GM21423 (cell line): ENCODE results near the gene ANXA3.
"Not testable (repeated sequence)": the region's sequence is repeated elsewhere in the genome, so short reads cannot be mapped to it uniquely, and the experiment has no call there.

Source experiments
- ATAC-seq: cut with Tn5 transposase; IDR thresholded peaks from one replicate; pipeline ENCODE4 v1.9.1; 2021; ENCODE audit warnings: mild to moderate bottlenecking, moderate library complexity; ENCODE audit not compliant: unreplicated experiment

The ANXA3 gene

GRCh38 chr4:78542373-78542772 is 9.2 kb upstream of the ANXA3 start:
- ATAC-seq, result no peak

GRCh38 chr4:78543424-78544125 is 8.0 kb upstream of the ANXA3 start:
- no peak for ATAC-seq

DNA sequence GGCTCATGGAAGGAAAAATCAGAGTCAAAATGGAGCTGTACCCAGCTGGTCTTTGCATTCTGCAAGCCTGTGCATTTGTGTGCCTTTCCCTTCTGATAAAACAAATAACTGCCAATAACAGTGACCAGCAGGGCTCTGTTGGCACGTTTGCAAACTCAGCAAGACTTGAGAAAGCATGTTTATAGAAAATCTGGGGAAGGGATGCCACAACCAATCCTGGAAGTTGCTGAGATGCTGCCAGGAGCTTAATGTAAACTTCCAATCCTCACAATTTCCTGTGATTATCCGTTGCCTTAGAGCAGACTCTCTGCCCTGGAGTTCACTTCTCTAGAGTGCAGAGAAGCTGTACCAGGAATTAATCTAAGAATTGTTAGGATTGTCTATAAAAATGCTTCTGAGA is 6.9 kb upstream of the ANXA3 start:
- no peak for ATAC-seq

- ATAC-seq, result no peak
Measured at GRCh38 chr4:78545275-78546246, 6.0 kb upstream of the ANXA3 start.

DNA sequence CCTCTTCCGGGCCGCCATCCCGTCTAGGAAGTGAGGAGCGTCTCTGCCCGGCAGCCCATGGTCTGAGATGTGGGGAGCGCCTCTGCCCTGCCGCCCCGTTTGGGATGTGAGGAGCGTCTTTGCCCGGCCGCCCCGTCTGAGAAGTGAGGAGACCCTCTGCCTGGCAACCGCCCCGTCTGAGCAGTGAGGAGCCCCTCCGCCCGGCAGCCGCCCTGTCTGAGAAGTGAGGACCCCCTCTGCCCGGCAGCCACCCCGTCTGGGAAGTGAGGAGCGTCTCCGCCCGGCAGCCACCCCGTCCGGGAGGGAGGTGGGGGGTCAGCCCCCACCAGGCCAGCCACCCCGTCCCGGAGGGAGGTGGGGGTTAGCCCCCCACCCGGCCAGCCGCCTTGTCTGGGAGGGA is 3.7 kb upstream of the ANXA3 start:
- not testable (repeated sequence) for ATAC-seq

GRCh38 chr4:78548889-78549288 is 2.7 kb upstream of the ANXA3 start:
- ATAC-seq, result not testable (repeated sequence)

- no peak for ATAC-seq
Measured at GRCh38 chr4:78552389-78553042, 946 bp downstream of the ANXA3 start.

DNA sequence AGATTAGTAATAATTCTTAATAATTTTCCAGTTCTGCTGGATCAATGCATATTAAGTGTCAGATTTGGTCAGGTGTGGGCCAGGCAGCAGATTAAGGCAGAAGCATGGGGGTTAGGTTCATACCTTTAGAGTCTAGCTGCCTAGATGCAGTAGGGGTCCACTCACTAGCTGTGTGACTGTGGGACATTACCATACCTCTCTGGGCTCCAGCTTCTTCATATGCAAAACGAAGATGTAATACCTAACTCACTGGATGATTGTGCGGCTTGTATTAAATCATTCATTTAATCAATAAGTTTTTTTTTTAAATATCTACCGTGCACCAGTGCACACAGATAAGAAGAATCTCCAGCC is 1.4 kb downstream of the ANXA3 start:
- no peak for ATAC-seq

DNA sequence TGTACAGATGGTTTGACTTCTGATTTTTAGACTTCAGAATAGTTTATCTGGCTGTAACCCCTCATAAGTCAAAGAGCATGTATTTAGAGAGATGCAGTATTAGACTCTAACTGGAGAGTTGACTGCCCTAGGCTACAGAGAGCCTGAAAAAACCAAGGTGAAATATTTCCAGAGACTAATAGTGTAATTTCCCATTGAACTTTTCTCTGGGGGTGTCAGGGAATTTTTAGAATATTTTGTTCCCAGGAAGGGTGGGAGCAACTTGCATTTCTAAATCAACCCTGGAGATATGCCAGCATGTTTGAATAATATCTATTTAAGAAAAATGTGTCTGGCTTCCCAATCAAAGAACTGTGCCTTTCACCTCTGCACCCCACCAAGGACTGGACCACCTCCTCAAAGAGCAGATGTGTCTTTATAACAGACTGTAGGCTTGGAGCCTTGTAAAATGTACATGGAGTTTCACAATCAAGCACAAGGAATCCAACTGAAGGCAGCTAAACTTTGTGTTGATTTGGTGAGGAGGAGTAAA is 2.0 kb downstream of the ANXA3 start:
- ATAC-seq, result no peak

DNA sequence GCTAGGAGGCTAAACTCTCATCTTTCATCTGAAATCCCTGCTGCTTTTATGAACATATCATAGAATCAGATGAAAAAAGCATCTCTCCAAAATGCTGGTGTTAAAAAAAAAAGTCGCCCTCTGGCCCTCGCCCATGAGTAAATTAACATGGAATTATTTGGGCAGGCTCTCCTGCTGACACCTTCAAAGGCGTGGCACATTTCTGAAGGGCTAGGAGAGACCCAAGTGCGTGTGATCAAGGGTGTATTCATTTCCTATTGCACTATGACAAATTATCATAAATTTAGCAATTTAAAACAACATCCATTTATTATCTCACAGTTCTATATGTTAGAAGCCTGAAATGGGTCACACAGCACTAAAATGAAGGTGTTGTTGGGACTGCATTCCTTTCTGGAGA is 5.1 kb downstream of the ANXA3 start:
- no peak for ATAC-seq

DNA sequence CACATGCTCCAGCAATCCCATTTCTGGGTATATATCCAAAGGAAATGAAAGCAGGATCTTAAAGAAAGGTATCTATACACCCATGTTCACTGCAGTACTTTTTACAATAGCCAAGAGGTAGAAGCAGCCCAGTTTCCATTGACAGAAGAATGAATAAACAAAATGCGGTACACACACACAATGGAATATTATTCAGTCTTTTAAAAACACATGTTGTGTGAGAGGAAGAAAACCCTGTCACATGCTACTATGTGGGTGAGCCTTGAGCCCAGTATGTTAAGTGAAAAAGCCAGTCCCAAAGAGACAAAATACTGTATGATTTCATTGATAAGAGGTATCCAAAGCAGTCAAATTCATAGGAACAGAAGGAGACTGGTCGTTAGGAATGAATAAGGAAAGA is 6.3 kb downstream of the ANXA3 start:
- ATAC-seq, result no peak

DNA sequence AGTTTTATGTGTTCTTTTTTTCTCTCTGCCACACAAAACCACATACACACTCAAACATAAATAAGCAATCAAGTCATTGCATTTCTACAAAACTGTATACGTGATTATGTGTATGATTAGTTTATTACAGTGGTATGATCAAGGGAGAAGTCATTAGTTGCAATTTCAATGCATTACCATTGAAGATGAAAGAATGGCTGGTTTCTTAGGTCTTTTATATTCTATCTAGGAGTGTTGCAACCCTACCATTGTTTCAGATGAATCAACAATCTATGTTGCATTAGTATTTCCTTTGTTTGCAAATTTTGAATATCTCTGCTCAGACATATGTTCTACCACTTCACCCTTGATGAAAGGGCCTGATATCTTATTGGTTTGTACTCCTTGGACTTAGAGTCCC is 6.8 kb downstream of the ANXA3 start:
- ATAC-seq, result no peak

DNA sequence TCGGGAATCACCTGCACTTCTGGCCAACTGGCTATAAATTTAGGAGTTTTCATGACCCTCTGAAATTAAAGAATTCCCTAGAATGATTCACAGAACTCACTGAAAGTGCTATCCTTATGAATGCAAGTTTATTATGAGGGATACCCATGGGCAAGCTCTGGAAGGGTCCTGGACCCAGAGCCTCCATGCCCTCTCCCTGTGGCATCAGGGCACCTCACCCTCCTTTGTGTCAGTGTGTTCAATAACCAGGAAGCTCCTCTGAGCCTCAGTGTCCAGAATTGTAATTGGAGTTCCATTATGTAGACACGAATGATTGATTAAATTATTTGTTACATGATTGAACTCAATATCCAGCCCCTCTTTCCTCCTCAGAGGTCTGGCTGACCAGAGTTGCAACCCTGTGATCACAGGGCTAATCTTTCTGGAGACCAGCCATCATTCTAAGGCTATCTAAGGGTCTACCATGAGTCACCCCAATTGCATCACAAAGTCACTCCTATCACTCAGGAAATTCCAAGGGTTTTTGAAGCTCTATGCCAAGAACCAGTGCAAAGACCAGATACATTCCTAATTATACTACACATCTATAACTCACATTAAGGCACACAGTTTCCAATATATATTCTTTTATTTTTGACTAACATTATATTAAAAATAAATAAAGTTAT is 8.9 kb downstream of the ANXA3 start:
- ATAC-seq, result no peak

- ATAC-seq, result no peak
Measured at GRCh38 chr4:78561677-78562076, 10.1 kb downstream of the ANXA3 start.

DNA sequence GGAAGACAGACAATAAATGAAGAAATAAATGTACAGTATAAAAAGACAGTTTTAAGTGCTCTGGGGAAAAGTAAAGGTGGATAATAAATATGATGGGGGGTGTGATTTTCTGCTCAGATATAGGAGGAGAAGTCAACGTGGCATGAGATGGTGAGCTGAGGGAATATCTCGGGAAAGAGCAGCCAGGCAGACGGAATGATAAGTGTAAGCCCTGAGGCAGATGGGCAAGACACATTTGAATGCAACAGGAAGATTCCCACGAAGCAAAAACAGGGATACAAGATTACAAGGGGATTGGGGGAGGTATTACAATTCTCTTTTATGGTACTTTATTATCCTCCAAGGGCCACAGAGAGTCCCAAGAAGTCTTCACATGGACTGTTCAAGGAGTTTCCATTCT is 11.1 kb downstream of the ANXA3 start:
- no peak for ATAC-seq

GRCh38 chr4:78565971-78566372 is 14.4 kb downstream of the ANXA3 start:
- no peak for ATAC-seq

DNA sequence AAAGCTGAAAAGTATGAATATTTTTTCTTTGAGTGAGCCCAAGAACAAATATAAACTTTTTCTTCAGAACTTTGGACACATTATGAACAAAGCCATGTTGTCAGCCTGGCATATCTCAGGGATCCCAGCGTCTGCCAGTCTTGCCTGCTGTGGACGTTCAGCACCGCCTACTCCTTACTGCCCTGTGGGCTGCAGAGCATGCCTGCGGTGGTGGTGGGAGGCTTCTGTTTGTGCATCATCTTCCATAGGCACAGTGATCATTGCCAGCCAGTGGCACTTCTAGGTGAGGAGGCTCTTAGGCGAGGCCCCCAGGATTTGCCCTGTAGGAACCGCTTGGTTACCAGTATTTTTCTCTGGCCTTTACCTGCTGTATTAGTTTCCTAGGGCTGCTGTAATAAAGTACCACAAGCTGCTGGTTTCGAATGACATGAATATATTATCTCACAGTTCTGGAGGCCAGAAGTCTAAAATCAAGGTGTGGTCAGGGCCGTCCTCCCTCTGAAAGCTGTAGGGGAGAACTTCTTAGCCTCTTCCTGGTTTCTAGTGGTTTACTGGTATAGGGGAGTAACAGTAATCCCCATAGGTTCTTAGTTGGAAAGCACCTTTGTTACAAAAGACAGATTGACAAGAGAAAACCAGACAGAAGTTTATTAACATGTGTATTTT is 15.4 kb downstream of the ANXA3 start:
- peak; percentile 81 for ATAC-seq

GRCh38 chr4:78567500-78568060 is 16.0 kb downstream of the ANXA3 start:
- ATAC-seq, result no peak

DNA sequence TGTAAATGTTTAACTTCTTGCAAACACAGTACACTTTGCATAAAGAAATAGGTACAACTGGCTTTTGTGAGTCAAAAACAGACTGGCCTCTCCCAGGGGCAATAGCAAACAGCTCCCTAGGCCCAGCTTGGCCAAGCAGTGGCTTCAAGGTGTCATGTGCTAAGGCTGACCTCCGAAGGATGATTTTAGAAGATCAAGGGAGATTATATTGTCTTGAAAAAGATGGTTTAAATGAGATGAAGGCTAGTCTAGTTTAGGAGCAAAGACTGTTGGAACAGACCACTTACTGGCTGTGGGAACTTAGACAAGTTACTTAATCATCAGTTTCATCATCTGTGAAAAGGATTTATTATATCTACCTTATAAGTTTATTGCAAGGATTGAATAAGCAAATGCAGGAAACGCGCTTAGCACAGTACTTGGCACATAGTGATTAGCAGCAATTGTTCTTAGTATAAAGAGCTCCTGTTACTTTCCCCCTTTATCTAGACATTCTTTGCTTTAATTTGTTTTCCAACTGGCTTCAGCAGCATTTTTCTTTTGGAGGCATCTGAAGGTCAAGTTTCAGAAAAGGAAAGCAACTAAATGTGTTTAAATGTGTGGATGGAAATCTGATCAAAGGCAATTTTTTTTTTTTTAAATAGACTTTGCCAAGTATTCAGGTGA is 17.2 kb downstream of the ANXA3 start:
- peak; percentile 60 for ATAC-seq
